ENCODE data around the gene AGBL1. TPM values are rescaled to one million over a fixed set of nuclear protein-coding genes. Genes with fewer than 3 reads are reported as not detected.

AGBL1 gene
- total and polyA plus RNA-seq, 2 donors (not counting 3 experiments of a cell fraction or from before 2014, with no cell fraction given): not detected

DNA sequence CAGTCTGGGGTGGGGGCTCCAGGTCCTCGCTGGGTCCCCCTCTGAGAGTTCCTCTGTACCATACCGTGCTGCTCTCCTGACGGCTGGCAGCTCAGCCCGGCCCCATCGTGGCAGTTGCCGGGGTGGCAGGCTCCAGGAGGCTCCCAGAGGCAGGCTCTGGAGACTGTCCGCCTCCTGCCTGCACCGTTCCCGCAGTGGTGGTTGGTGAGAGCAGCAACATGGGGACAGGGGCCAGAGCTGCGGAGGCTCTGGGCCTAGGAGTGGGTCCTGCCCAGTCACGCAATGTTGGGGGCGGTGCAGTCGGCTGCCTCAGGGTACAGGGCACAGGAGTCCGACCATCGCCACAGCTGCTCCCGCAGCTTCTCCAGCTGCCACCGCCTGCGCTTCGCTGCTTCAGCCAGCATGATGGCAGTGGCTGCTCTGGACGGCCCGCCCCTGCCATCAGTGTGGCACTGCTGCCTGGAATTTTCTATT lies 492.7 kb downstream of the AGBL1 start:
- no peak overlapping the region for H3K27ac ChIP-seq (ENCODE audit: insufficient read depth, low read depth, low read length)

More for the DNA sequence above, 492.7 kb downstream of the AGBL1 start:
- no TSS peak for BruUV-seq (replicated peaks)
- H3K4me1 ChIP-seq (ENCODE audit: control insufficient read depth, extremely low read depth, insufficient read depth, low read length): no peaks in the 10 kb centered on the region
- no peak for DNase-seq (ENCODE audit: low read depth, low spot score)
- H3K36me3 ChIP-seq (ENCODE audit: control insufficient read depth in 2 of 2, extremely low read depth in 1 of 2, insufficient read depth in 2 of 2, low read length in 2 of 2): no peaks in the 10 kb centered on the region
- intact Hi-C loops (cut with micrococcal nuclease): no loop called here
- H3K79me2 ChIP-seq (ENCODE audit: control insufficient read depth, insufficient read depth, low read length): no peaks in the 10 kb centered on the region
- no peaks in the 10 kb centered on the region for H3K27me3 ChIP-seq (ENCODE audit: control insufficient read depth in 2 of 2, insufficient read depth in 2 of 2, low read length in 2 of 2)
- H3K4me2 ChIP-seq (ENCODE audit: insufficient read depth, low read length): no peak overlapping the region
- ChIA-PET CTCF (no interaction called here), POLR2A (no interaction called here)
- no peaks in the 10 kb centered on the region for H4K20me1 ChIP-seq (replicated peaks; ENCODE audit: control insufficient read depth, extremely low read depth, insufficient read depth, low read length)
- no peaks in the 10 kb centered on the region for H3K9me1 ChIP-seq (replicated peaks; ENCODE audit: control insufficient read depth, extremely low read depth, insufficient read depth, low read length)
- H3K4me3 ChIP-seq (replicated peaks in 1 of 3; ENCODE audit: insufficient read depth in 1 of 3, low read depth in 1 of 3, low read length in 3 of 3): no peak overlapping the region
- dilution Hi-C loops (cut with MboI; ENCODE audit: extremely low pct_ligation_motif_present, low sequenced_read_pairs): no loop called here
- peaks cover 8% of the 10 kb centered on the region for H3K9me3 ChIP-seq (replicated peaks; ENCODE audit: control insufficient read depth, insufficient read depth, low read length)
- no peak for FAIRE-seq
- TF ChIP-seq FOS (IDR thresholded peaks at IDR 0.05; ENCODE audit: borderline replicate concordance, insufficient read depth, low read length): no peak
- TF ChIP-seq MYC (IDR thresholded peaks at IDR 0.05; ENCODE audit: low read depth, low read length): no peak
- TF ChIP-seq POLR2A (IDR thresholded peaks at IDR 0.05; ENCODE audit: low read depth, low read length): no peak
- no peak for TF ChIP-seq POLR2AphosphoS5 (IDR thresholded peaks at IDR 0.05; ENCODE audit: insufficient read depth, low read depth, low read length)
- no peak for TF ChIP-seq JUN (IDR thresholded peaks at IDR 0.05; ENCODE audit: borderline replicate concordance, insufficient read depth, insufficient read length, low read depth)
- TF ChIP-seq, protein P1, sequence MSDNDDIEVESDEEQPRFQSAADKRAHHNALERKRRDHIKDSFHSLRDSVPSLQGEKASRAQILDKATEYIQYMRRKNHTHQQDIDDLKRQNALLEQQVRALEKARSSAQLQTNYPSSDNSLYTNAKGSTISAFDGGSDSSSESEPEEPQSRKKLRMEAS (IDR thresholded peaks at IDR 0.05; ENCODE audit: insufficient read depth, insufficient read length): no peak
- TF ChIP-seq GATA2 (IDR thresholded peaks at IDR 0.05; ENCODE audit: insufficient read depth, insufficient read length, low read depth, low read length): no peak
- TF ChIP-seq, protein P2, sequence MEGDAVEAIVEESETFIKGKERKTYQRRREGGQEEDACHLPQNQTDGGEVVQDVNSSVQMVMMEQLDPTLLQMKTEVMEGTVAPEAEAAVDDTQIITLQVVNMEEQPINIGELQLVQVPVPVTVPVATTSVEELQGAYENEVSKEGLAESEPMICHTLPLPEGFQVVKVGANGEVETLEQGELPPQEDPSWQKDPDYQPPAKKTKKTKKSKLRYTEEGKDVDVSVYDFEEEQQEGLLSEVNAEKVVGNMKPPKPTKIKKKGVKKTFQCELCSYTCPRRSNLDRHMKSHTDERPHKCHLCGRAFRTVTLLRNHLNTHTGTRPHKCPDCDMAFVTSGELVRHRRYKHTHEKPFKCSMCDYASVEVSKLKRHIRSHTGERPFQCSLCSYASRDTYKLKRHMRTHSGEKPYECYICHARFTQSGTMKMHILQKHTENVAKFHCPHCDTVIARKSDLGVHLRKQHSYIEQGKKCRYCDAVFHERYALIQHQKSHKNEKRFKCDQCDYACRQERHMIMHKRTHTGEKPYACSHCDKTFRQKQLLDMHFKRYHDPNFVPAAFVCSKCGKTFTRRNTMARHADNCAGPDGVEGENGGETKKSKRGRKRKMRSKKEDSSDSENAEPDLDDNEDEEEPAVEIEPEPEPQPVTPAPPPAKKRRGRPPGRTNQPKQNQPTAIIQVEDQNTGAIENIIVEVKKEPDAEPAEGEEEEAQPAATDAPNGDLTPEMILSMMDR (IDR thresholded peaks at IDR 0.05; ENCODE audit: extremely low read depth in 1 of 2, insufficient read depth in 1 of 2, low read depth in 1 of 2, low read length in 2 of 2): no peak
- TF ChIP-seq EZH2 (IDR thresholded peaks at IDR 0.05; ENCODE audit: borderline replicate concordance, low read depth, low read length, severe bottlenecking): no peak
- no peak overlapping the region for H3K9ac ChIP-seq (replicated peaks; ENCODE audit: extremely low read depth, insufficient read depth, low read length)
- no peak overlapping the region for H2AFZ ChIP-seq (ENCODE audit: low read depth, low read length)

Measured in endothelial cell of umbilical vein (primary cell).